Activated CD8-positive, alpha-beta memory T cell treated with anti-CD3 and anti-CD28 coated beads, Interleukin-2, amount 50 U/mL, for 1 hour (primary cell): ENCODE results near the gene SYNE1.
"Not testable (repeated sequence)": the region's sequence is repeated elsewhere in the genome, so short reads cannot be mapped to it uniquely, and the experiment has no call there.

Source experiments
- DNase-seq: peaks from one replicate; pipeline ENCODE4 v3.0.0-alpha.2; 2020; ENCODE audit errors: extremely low read depth

SYNE1 gene

GRCh38 chr6:152614776-152615175 is 22.4 kb downstream of the SYNE1 start:
- not testable (repeated sequence) for DNase-seq

DNA sequence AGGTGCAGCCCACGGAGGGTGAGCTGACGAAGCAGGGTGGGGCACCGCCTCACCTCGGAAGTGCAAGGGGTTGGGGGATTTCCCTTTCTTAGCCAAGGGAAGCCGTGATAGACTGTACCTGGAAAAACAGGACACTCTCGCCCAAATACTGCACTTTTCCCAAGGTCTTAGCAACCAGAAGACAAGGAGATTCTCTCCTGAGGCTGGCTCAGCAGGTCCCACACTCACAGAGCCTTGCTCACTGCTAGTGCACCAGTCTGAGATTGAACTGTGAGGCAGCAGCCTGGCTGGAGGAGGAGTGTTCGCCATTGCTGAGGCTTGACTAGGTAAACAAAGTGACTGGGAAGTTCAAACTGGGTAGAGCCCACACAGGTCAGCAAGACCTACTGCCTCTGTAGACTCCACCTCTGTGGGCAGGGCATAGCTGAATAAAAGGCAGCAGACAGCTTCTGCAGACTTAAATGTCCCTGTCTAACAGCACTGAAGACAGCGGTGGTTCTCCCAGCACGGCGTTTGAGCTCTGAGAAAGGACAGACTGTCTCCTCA is 28.0 kb downstream of the SYNE1 start:
- DNase-seq = no peak

DNA sequence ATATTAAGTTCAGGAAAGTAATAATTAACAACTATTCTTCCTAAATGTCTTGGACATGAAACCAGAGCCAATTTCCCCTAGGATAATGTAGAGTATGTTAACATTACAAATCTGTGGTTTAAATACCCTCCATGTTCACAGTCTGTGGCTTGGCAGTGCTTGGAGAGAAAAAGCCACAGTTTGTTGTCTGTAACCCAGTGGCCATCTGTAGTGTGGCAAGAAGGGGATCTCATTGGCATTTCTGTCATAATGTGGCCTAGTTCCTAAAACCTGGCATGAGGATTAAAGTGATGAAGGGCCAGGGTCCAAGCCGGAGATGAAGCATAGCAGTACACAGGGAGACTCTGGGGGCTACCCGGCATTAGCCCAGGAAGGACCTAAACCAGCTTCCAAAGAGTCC is 31.2 kb downstream of the SYNE1 start:
- no peak for DNase-seq

GRCh38 chr6:152605342-152605741 is 31.8 kb downstream of the SYNE1 start:
- no peak for DNase-seq

DNA sequence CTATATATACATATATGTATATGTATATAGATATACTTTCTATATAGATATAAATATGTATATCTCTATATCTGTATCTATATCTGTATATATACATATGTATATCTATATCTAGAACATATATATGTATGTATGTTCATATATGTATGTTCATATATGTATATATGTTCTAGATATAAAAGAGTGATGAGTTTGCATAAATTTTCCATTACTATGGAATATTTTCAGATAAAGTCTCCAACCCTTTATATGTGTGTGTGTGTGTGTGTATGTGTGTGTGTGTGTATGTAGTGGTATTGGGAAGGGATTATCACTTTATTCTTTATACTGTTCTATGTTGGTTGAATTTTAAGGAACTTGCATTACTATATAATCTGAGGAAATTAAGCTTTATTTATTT is 33.3 kb downstream of the SYNE1 start:
- DNase-seq = no peak

- DNase-seq = no peak
These were observed 37.1 kb downstream of the SYNE1 start for GRCh38 chr6:152600022-152600421.

- DNase-seq = no peak
These were observed 38.1 kb downstream of the SYNE1 start for GRCh38 chr6:152598901-152599537.

- DNase-seq = no peak
These were observed 38.7 kb downstream of the SYNE1 start for GRCh38 chr6:152598421-152598820.

DNA sequence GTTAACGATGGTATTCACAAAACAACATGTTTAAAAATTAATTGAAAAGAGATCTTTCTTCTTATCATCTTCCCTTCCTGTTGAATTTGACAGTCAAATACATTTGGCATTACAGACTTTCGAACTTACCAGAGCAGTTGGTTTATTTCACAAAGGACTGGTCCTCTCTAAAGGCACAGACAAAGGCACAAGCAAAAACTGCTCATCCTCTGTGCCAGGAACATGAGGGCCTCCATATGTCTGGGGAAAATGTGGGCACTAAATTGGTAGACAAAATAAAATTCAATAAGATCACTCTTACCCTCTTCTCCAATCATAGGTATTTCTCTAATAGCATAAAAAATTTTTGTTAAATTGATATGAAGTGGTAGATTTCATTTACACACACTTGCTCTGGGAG is 40.4 kb downstream of the SYNE1 start:
- no peak for DNase-seq

DNA sequence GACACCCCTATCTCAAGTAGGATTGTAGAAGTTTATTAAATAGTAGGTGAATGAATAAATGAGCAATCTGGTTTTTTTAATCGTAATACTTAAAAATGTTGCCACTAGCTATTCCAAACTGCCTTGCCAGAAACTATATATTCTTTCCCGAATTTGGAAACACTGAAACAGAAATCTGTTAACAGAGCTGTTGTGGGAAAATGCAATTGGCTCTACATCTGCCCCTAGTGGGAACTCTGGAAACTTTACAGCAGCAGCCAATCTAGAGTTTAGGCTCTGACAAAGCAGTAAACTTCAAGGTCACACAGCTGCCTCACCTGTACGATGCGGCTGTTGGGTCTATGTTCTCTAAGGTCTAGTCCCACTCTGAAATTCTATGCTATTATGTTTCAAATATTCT is 41.7 kb downstream of the SYNE1 start:
- DNase-seq = no peak

- DNase-seq = no peak
These were observed 42.5 kb downstream of the SYNE1 start for GRCh38 chr6:152594701-152595100.

DNA sequence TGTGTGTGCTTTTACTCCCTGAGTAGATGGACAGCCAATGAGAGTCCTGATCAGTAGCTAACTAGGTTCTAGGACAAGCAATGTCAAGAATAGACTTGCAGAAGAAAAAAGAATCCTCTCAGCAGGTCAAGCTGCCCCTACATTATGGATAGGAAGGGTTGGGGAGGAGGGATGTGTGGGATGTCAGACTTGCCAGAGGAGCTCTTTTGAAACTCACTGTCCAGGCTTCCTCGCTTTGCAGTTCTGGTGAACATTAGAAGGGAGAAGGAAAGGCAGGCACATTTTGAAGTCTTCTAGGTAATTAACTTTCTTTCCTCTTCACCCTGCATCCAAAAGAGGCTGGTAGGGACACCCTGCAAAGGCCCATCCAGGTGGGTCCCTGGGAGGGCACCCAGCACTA is 48.7 kb downstream of the SYNE1 start:
- no peak for DNase-seq

DNA sequence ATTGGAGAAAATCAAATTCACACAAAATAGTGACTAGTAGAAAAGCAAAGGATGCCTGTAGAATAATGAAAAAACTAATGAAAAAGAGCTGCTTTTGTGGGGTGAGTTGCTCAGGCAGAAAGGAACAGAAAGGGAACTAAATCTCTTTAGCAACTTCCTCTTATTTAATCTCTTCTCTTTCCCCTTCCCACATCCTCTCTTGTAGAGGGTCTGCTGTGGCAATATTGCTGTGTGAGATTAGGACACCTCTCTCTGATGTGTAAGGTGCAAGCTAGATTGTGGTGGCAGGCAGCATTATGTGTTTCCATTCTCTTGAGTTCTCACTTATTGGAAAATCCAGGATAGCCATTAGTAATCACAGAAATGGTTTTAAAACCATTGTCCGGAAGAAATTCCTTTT is 49.7 kb downstream of the SYNE1 start:
- DNase-seq = no peak

- DNase-seq = no peak
These were observed 51.9 kb downstream of the SYNE1 start for GRCh38 chr6:152585236-152585635.

GRCh38 chr6:152583888-152584287 is 53.3 kb downstream of the SYNE1 start:
- DNase-seq = no peak

DNA sequence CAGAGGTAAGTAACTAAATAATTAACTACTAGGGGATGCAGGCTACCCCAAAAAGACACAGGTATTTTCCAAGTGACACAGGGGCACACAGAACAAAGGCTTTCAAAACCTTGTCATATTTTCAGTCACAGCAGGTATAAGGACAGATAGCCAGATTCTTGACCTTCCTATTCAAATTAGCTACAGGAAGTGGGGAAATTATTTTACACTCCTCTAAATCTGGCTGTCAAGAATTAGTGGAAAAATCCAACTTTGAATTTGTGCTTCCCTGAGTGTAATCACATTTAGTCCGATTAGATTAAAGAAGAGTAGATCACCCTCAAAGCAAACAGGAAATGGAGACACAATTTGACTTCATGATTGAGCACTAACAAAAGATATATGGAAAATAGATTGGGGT is 60.6 kb downstream of the SYNE1 start:
- DNase-seq = no peak

GRCh38 chr6:152575621-152576150 is 61.5 kb downstream of the SYNE1 start:
- no peak for DNase-seq

GRCh38 chr6:152575161-152575560 is 62.0 kb downstream of the SYNE1 start:
- no peak for DNase-seq

DNA sequence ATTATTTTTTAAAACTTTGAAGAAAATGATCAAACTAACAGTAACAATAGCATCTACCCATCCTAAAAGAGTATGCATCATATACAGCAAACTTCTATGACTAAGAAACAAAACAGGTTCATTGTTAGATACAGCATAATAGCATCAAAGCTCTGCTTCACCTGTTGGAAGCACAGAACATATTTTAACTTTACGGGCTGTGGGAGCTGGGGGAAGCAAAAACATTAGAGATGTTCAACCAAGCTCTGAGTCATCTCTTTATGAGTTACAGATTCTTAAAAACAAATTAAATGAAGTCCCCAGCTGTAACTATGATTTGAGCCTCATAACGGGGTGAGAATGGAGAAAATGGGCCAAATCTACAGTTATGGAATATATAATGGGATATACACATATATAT is 63.4 kb downstream of the SYNE1 start:
- no peak for DNase-seq

DNA sequence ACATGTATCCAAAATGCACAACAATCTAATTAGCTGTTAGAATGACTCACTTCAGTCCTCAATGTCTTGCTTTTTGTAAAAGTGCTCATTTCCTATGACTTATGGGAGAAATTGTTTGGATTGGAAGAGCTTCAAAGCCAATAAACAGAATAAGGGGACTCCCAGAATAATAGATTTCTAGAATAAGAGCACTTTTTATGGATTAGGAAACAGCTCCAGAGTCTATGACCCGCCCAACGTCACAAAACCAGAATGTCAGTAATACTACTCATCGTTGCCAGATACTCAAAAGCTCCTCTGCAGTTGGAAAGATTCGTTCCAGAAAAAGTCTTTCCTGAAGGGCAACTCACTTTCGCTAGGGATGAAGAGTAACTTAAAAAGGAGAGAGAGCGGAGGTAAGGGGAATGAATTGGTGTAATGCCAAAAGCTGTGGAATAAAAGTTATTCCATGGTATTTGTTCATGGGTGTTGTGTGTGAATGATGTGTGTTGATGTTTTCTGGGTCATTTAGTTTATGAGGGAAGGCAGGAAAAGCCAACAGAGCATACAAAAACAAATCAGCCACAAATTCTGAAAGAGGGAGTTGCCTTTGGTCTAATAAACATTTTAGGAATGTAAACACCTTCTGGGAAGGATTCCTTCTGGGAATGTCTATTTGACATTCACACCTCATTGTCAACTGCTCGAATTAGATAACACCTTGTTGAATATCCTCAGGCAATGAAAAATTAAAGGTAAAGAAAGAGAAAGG is 64.6 kb downstream of the SYNE1 start:
- no peak for DNase-seq

DNA sequence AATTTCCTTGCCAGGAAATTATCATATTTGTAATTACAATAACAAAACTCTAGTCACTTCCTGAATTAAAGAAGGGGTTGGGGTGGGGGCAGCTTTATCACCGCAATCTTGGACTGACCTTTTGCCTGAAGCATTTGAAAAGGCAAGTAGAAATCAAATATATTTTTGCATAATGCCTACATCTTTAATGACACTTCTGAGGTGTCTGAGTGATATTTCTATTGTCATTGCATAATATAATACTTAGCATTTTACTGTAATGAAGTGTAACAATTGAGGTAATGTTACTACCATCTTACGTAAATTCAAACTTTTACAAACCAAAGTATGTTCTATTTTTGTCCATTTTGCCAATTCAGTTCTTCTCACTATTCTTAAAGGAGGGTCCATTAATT is 65.2 kb downstream of the SYNE1 start:
- no peak for DNase-seq

DNA sequence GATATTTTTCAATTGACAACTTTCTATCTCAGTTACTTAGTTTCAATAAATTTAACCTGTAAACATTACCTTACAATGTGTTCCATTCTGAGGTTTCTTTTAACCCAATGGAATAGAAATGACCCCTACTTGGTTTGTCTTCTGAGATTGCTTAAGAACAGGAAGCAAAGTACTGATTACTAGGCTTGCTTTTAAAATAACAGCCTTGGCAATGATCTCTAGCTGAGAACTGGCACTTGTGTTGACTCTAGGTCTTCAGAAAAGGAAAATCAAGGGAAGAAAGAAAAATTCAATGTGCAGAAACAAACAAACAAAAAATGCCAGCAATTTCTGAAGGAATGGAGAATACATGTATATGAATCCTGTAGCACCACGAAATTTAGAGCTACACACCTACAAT is 66.1 kb downstream of the SYNE1 start:
- DNase-seq = no peak
